ENCODE data around the gene EML4. TPM values are rescaled to one million over a fixed set of nuclear protein-coding genes. Genes with fewer than 3 reads are reported as not detected.
A peak's percentile ranks its signal among the peaks of the same experiment; 100 is the strongest.
"Not testable (repeated sequence)": the region's sequence is repeated elsewhere in the genome, so short reads cannot be mapped to it uniquely, and the experiment has no call there.

EML4 gene
- total RNA-seq, result 20.4 and 30.3 TPM in 2 replicates

GRCh38 chr2:42169100-42169873, at the start of gene EML4:
EML4 (plus strand) TSS chr2:42169353; CDS start chr2:42169612, 259 bp downstream.
- peak; percentile 12 for DNase-seq (ENCODE audit: extremely low read depth, low read depth, low spot score)

- DNase-seq (ENCODE audit: extremely low read depth, low read depth, low spot score), result no peak
Observed at GRCh38 chr2:42123426-42123825, 45.7 kb upstream of the EML4 start.

- no peak for DNase-seq (ENCODE audit: extremely low read depth, low read depth, low spot score)
Observed at GRCh38 chr2:42124011-42124785, 45.0 kb upstream of the EML4 start.

- DNase-seq (ENCODE audit: extremely low read depth, low read depth, low spot score), result no peak
Observed at GRCh38 chr2:42125841-42126594, 43.1 kb upstream of the EML4 start.

GRCh38 chr2:42126873-42127272, 42.3 kb upstream of the EML4 start:
- not testable (repeated sequence) for DNase-seq (ENCODE audit: extremely low read depth, low read depth, low spot score)

GRCh38 chr2:42127425-42128424, 41.4 kb upstream of the EML4 start:
- DNase-seq (ENCODE audit: extremely low read depth, low read depth, low spot score), result no peak

- DNase-seq (ENCODE audit: extremely low read depth, low read depth, low spot score), result peak; percentile 10
Observed at GRCh38 chr2:42128721-42129486, 40.2 kb upstream of the EML4 start.

GRCh38 chr2:42129487-42129852, 39.7 kb upstream of the EML4 start:
- DNase-seq (ENCODE audit: extremely low read depth, low read depth, low spot score), result no peak

GRCh38 chr2:42129947-42130346, 39.2 kb upstream of the EML4 start:
- no peak for DNase-seq (ENCODE audit: extremely low read depth, low read depth, low spot score)

- DNase-seq (ENCODE audit: extremely low read depth, low read depth, low spot score), result not testable (repeated sequence)
Observed at GRCh38 chr2:42130858-42131257, 38.3 kb upstream of the EML4 start.

- no peak for DNase-seq (ENCODE audit: extremely low read depth, low read depth, low spot score)
Observed at GRCh38 chr2:42132191-42132965, 36.8 kb upstream of the EML4 start.

GRCh38 chr2:42132966-42133641, 36.0 kb upstream of the EML4 start:
- DNase-seq (ENCODE audit: extremely low read depth, low read depth, low spot score), result peak; percentile 50

GRCh38 chr2:42133771-42134195, 35.4 kb upstream of the EML4 start:
- DNase-seq (ENCODE audit: extremely low read depth, low read depth, low spot score), result no peak

- DNase-seq (ENCODE audit: extremely low read depth, low read depth, low spot score), result not testable (repeated sequence)
Observed at GRCh38 chr2:42134401-42134932, 34.7 kb upstream of the EML4 start.

GRCh38 chr2:42135381-42136312, 33.5 kb upstream of the EML4 start:
- no peak for DNase-seq (ENCODE audit: extremely low read depth, low read depth, low spot score)

GRCh38 chr2:42136782-42137124, 32.4 kb upstream of the EML4 start:
- DNase-seq (ENCODE audit: extremely low read depth, low read depth, low spot score), result no peak

Measured in glomerular endothelial cell (primary cell).